GM23338 (cell line): ENCODE measurements around the gene BICRA.

Experiments used
- CREB1 ChIP-seq: fragments of 250-450 bp; sonication (Bioruptor Pico); IDR thresholded peaks from 2 replicates; pipeline ENCODE4 v1.5.0; 2020; ENCODE audit warnings: low read depth, mild to moderate bottlenecking, moderate library complexity
- CTCF ChIP-seq, 2 experiments: fragments of 200-600 bp in 1 of 2; sonication (generic) in 1 of 2; conservative IDR thresholded peaks; 2 replicates each; pipeline versions ENCODE4 v1.5.1 to v1.6.1; 2016 to 2017; ENCODE audit warnings: antibody characterized with exemption in 2 of 2, low read depth in 2 of 2, mild to moderate bottlenecking in 2 of 2, moderate library complexity in 1 of 2
- ETS1 ChIP-seq: IDR thresholded peaks from 2 replicates; pipeline ENCODE4 v1.6.1; 2016; ENCODE audit warnings: antibody characterized with exemption
- EZH2phosphoT487 ChIP-seq: fragments of 200-600 bp; sonication (generic); IDR thresholded peaks from one replicate; pipeline ENCODE4 v1.8.1; 2018; ENCODE audit warnings: antibody characterized with exemption; ENCODE audit not compliant: unreplicated experiment
- NANOG ChIP-seq: IDR thresholded peaks from 2 replicates; pipeline ENCODE4 v1.6.1; 2016; ENCODE audit warnings: antibody characterized with exemption, borderline replicate concordance
- POLR2AphosphoS5 ChIP-seq: IDR thresholded peaks from 2 replicates; pipeline ENCODE4 v1.6.1; 2016; ENCODE audit warnings: antibody characterized with exemption, low read depth
- REST ChIP-seq: IDR thresholded peaks from one replicate; pipeline ENCODE4 v1.6.1; 2018; ENCODE audit warnings: antibody characterized with exemption; ENCODE audit not compliant: unreplicated experiment
- ZNF331 ChIP-seq: fragments of 250-450 bp; sonication (Bioruptor Pico); IDR thresholded peaks from 2 replicates; pipeline ENCODE4 v1.5.0; 2020; ENCODE audit warnings: low read depth, mild to moderate bottlenecking, moderate library complexity

- TF ChIP-seq CTCF (conservative IDR thresholded peaks at IDR 0.05; ENCODE audit: low read depth in 2 of 2): no peak
- no peak for TF ChIP-seq REST
- no peak for TF ChIP-seq POLR2AphosphoS5
- TF ChIP-seq EZH2phosphoT487: no peak
- no peak for TF ChIP-seq ZNF331 (CRISPR knock-in tag)
- no peak for TF ChIP-seq CREB1 (CRISPR knock-in tag)
- TF ChIP-seq ETS1: no peak
- no peak for TF ChIP-seq NANOG
Measured at GRCh38 chr19:47729468-47729798, 120.5 kb downstream of the BICRA start.
